ENCODE measurements around the gene PSD2. TPM values are rescaled to one million over a fixed set of nuclear protein-coding genes. Genes with fewer than 3 reads are reported as not detected.

The PSD2 gene
- total RNA-seq, 1 experiment from 2014 or later, result 2.0 TPM

GRCh38 chr5:139807647-139808030 lies 12.0 kb downstream of the PSD2 start:
- in situ Hi-C loops (cut with HindIII; ENCODE audit: low sequenced_read_pairs), result no loop called here
- no peak for DNase-seq (ENCODE audit: low spot score)

DNA sequence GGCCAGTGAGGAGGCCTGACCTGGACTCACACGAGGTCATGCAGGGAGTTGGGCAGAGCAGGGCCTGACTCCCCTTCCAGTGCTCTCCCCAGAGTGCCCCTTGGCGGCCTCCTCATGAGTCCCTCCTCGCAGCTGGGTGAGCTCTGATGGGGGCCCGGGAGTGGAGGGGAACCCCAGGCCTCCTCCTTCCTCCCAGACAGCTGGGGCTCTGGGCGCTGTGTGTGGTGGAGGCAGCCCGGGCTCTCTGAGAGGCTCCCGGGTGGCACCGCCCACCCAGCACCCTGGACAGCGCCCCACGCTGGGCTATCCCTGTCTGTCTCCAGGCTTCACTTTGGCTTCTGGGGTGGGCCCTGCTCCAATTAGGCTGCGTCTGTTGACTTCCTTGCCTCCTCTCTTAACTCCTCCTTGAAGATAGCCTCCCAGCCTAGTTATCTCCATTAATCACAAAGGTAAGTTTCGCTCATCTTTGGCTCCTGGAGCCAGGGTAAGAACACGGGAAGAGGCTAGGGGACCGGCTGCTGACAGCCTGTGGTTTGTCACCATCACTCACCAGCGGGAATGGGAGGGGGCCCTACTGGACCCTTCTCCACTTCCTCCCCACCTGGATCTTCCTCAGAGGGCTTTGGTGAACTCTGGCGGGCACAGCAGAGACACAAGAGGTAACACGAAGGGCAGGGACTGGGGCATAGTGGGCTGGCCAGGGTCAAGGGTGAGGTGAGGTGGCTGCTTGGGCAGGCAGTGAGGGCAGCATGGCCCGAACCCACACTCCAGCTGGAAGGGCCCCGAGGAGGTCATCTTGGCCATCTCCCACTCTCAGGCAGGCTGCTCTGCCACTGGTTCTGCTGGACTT lies 13.1 kb downstream of the PSD2 start:
- DNase-seq (ENCODE audit: low spot score), result no peak
- in situ Hi-C loops (cut with HindIII; ENCODE audit: low sequenced_read_pairs), result no loop called here

GRCh38 chr5:139809331-139809810 lies 13.8 kb downstream of the PSD2 start:
- no peak for DNase-seq (ENCODE audit: low spot score)
- in situ Hi-C loops (cut with HindIII; ENCODE audit: low sequenced_read_pairs), result no loop called here

- in situ Hi-C loops (cut with HindIII; ENCODE audit: low sequenced_read_pairs), result no loop called here
- no peak for DNase-seq (ENCODE audit: low spot score)
These were observed 15.0 kb downstream of the PSD2 start for GRCh38 chr5:139810341-139811273.

- in situ Hi-C loops (cut with HindIII; ENCODE audit: low sequenced_read_pairs), result no loop called here
- DNase-seq (ENCODE audit: low spot score), result no peak
These were observed 15.6 kb downstream of the PSD2 start for GRCh38 chr5:139811274-139811607.

GRCh38 chr5:139812323-139812722 lies 16.7 kb downstream of the PSD2 start:
- in situ Hi-C loops (cut with HindIII; ENCODE audit: low sequenced_read_pairs), result no loop called here
- DNase-seq (ENCODE audit: low spot score), result no peak

- in situ Hi-C loops (cut with HindIII; ENCODE audit: low sequenced_read_pairs), result no loop called here
- no peak for DNase-seq (ENCODE audit: low spot score)
These were observed 17.5 kb downstream of the PSD2 start for GRCh38 chr5:139812836-139813805.

GRCh38 chr5:139814191-139814601 lies 18.6 kb downstream of the PSD2 start:
- in situ Hi-C loops (cut with HindIII; ENCODE audit: low sequenced_read_pairs), result no loop called here
- no peak for DNase-seq (ENCODE audit: low spot score)

DNA sequence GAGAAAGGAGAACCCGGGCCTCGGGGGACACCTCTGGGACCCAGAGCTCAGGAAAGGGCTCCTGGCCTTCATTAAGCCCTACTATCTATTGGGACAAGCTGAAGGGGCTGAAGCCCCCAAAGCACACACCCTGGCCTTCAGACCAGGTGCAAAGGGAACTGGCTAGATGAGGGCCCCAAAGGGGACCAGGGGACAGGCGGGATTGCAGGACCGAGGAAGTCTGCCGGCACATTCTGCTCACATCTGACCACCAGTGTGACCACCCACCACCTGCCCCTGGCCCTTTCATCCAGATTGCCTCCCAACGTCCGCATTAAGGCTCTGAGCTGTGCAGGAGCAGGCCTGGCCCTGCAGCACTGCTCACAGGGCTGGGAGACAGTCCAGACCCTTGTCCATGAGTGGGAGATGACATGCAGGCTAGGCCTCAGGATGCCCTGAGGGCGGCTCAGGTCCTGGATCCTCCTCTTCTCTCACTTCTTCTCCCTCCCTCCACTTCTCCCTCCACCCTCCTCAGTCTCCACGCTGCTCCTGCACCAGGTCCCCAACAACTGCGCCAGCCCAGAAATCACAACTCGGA lies 19.2 kb downstream of the PSD2 start:
- in situ Hi-C loops (cut with HindIII; ENCODE audit: low sequenced_read_pairs), result no loop called here

DNA sequence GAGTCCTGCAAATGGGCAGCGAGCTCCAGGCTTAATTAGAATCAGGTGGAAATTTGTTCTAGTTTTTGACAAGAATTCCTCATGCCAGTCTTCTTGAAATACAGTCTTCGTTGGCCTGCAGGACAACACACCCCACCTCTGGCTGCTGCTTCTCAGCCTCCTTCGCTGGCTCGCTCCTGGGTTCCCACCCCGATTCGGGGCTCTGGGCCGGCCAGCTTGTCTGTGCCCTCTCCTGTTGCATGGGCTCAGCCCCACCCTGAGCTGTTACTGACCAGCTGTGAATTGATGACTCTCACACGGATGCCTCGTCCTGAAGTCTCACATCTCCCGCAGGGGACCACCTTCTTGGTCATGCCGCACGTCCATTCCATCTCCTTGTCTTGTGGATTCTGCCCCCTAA lies 21.0 kb downstream of the PSD2 start:
- DNase-seq (ENCODE audit: low spot score), result no peak
- in situ Hi-C loops (cut with HindIII; ENCODE audit: low sequenced_read_pairs), result no loop called here

More for the DNA sequence above, 19.2 kb downstream of the PSD2 start:
- no peak for DNase-seq (ENCODE audit: low spot score)

DNA sequence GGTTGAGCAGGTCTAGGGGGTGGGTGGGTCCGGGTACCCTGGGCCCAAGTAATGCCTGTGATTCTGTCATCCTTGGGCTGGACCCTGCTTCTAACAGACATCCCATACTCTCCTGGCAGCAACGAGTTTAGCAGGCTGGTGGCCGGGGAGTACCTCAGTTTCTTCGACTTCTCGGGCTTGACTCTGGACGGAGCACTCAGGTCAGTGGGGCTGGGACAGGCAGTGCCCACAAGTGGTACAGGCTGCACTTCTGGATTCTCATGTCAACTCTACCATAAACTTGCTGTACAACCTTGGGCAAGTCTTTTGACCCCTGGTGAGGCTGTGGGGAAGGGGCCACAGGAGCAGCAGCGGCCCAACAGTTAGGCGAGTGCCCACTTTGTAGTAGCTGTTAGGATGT lies 21.8 kb downstream of the PSD2 start:
- DNase-seq (ENCODE audit: low spot score), result no peak
- in situ Hi-C loops (cut with HindIII; ENCODE audit: low sequenced_read_pairs), result no loop called here

DNA sequence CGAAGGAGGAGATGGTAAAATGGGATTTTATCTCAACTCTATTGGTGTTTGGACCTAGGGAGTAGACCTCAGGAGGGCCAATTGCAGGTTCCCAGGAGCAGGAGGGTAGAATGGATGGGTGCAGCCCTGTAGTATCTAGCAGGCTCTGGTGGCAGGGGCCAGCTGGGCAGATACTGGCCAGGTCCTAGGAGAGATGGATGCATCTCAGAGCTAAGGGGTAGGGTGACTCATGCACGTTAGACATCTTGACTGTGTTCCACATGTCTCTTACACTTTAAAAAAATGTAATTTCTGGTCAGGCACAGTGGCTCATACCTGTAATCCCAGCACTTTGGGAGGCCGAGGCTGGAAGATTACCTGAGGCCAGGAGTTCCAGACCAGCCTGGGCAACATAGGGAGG lies 22.4 kb downstream of the PSD2 start:
- DNase-seq (ENCODE audit: low spot score), result no peak
- in situ Hi-C loops (cut with HindIII; ENCODE audit: low sequenced_read_pairs), result no loop called here

DNA sequence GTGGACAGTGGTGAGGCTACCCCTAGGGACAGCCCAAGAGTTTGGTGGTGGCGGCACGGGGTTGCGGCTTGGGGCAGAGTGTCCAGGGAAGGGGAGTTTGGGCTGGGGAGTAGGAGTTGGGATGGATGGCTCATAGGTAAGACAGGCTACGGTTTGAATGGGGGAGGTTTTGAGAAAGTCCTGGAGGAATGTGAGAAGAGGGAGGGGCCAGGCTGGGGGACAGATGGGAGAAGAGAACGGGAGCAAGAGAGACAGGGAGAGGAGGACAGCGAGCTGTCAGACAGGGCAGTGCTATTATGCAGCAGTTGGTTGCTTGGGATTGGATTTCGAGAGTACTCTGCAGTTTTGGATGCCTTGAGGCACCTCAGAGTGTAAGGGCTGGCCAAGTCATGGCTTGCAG lies 24.5 kb downstream of the PSD2 start:
- DNase-seq (ENCODE audit: low spot score), result no peak
- in situ Hi-C loops (cut with HindIII; ENCODE audit: low sequenced_read_pairs), result no loop called here

GRCh38 chr5:139820606-139821005 lies 25.0 kb downstream of the PSD2 start:
- in situ Hi-C loops (cut with HindIII; ENCODE audit: low sequenced_read_pairs), result no loop called here
- DNase-seq (ENCODE audit: low spot score), result no peak

GRCh38 chr5:139821806-139822552 lies 26.4 kb downstream of the PSD2 start:
- DNase-seq (ENCODE audit: low spot score), result no peak
- in situ Hi-C loops (cut with HindIII; ENCODE audit: low sequenced_read_pairs), result no loop called here

GRCh38 chr5:139822553-139823425 lies 27.2 kb downstream of the PSD2 start:
- in situ Hi-C loops (cut with HindIII; ENCODE audit: low sequenced_read_pairs), result no loop called here
- no peak for DNase-seq (ENCODE audit: low spot score)

DNA sequence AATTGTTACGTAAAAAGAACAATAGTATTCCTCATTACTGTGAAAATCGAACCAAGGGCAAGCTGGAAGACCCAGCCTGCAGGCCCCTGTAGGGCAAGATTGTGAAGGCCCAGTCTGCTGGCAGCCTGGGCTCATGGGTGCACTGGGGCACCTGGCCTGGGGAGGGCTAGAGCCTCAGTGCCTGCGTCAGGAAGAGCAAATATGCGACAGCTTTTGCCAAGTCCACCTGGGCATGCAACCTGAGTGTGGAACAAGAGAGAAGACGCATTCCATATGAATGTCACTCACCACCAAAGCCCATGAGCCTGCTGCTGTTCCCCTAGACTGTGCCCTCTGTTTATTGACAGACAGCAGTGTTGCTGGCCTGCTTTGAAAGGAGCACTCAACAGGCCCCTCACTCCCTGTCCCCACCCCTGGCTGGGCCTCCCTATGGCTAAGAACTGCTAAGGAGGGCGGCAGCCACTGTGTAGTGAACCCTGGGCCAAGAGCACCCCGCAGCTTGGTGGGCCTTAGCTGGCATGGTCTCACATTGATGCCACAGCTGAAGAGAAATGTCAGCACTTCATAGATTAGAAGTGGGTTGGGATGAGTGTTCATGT lies 28.2 kb downstream of the PSD2 start:
- in situ Hi-C loops (cut with HindIII; ENCODE audit: low sequenced_read_pairs), result no loop called here
- no peak for DNase-seq (ENCODE audit: low spot score)

Measured in G401 (cell line).